Heart left ventricle (tissue), 16 donors: ENCODE measurements around the gene RPA1. TPM values are rescaled to one million over a fixed set of nuclear protein-coding genes. Genes with fewer than 3 reads are reported as not detected.

Source experiments
- ATAC-seq, 4 donors: fragments of 200-7000 bp; cut with Tn5 transposase; one replicate each; pipeline ENCODE4 v1.9.1; 2020 to 2022; ENCODE audit warnings: moderate library complexity in 4 of 4, mild to moderate bottlenecking in 3 of 4, moderate number of reproducible peaks in 1 of 4
- DNase-seq, 5 donors: peaks; one replicate each; pipeline ENCODE4 v3.0.0-alpha.2; 2020
- H3K27ac ChIP-seq, 12 donors: fragments of 200-600 bp; sonication (generic) in 4 of 12; one replicate each; pipeline versions ENCODE4 v1.5.0 to v1.8.0; 2016 to 2022; ENCODE audit warnings: mild to moderate bottlenecking in 2 of 12
- H3K27me3 ChIP-seq, 9 donors: fragments of 200-600 bp; sonication (generic) in 2 of 9; one replicate each; pipeline versions ENCODE4 v1.5.1 to v1.8.0; 2016 to 2022; ENCODE audit warnings: mild to moderate bottlenecking in 3 of 9
- H3K36me3 ChIP-seq, 9 donors: fragments of 200-600 bp; sonication (generic) in 2 of 9; one replicate each; pipeline versions ENCODE4 v1.5.0 to v1.8.0; 2018 to 2022; ENCODE audit warnings: mild to moderate bottlenecking in 2 of 9
- H3K4me1 ChIP-seq, 12 donors: fragments of 200-600 bp; sonication (generic) in 4 of 12; one replicate each; pipeline versions ENCODE4 v1.5.0 to v1.8.0; 2016 to 2022; ENCODE audit warnings: mild to moderate bottlenecking in 3 of 12
- H3K4me3 ChIP-seq, 12 donors: fragments of 200-600 bp; sonication (generic) in 4 of 12; one replicate each; pipeline versions ENCODE4 v1.5.0 to v1.8.0; 2017 to 2022; ENCODE audit warnings: mild to moderate bottlenecking in 9 of 12, moderate library complexity in 4 of 12
- H3K9me3 ChIP-seq, 12 donors: fragments of 200-600 bp; sonication (generic) in 4 of 12; one replicate each; pipeline versions ENCODE4 v1.5.0 to v1.8.0; 2016 to 2022; ENCODE audit warnings: mild to moderate bottlenecking in 1 of 12
- CTCF ChIP-seq, 12 donors: fragments of 200-600 bp; sonication (generic) in 4 of 12; IDR thresholded peaks; one replicate each; pipeline versions ENCODE4 v1.5.0 to v1.8.0; 2018 to 2022; ENCODE audit warnings: antibody characterized with exemption in 12 of 12, mild to moderate bottlenecking in 5 of 12
- POLR2A ChIP-seq, 2 donors: fragments of 450-650 bp; IDR thresholded peaks; one replicate each; pipeline ENCODE4 v1.6.1; 2017; ENCODE audit warnings: antibody characterized with exemption in 2 of 2, mild to moderate bottlenecking in 2 of 2, moderate library complexity in 2 of 2
- WGBS, 4 donors: extraction: QIAGEN DNeasy Blood & Tissue Kit in 2 of 4; methylation state at CpG; one replicate each; pipeline versions ENCODE4 v1.1.5 to v1.1.7; 2013 to 2018; 5-methylcytosine and 5-hydroxymethylcytosine counted together
- intact Hi-C, 10 donors: fragments of 100-400 bp; cut with DNase I; formaldehyde crosslinking; loops; one replicate each; pipeline versions ENCODE4 v1.11.1 to v1.14.2; 2022
- polyA plus RNA-seq, 2 donors: library from polyadenylated mRNA; stranded (reverse); fragments of 200-250 nt; gene quantifications; one replicate each; pipeline ENCODE4 v1.2.3, GENCODE V29; 2013
- total RNA-seq, 9 donors: library from RNA; depleted of rRNA in 2 of 9; stranded (reverse); fragments of >200 nt in 2 of 9; fragmentation: NEBNext Ultra II Directional in 3 of 9; extraction: Animal tissue kit (Norgen Biotek cat#: 25700) in 3 of 9; gene quantifications; one replicate each; pipeline versions ENCODE4 v1.1.0 to v1.2.4, GENCODE V29; 2016 to 2023
- donor health status: ischemic (EF 13 %, LVEDD 7.1; RV severe dilation, severe dysfunction).
- donor health status: healthy with polysubstance abuse.
- donor health status: DM: no; HTN: yes; CAD: no.
- donor health status: DM: no; HTN: no; CAD: no.
- donor health status: ischemic (EF 25% LVEDD 6.9; RV normal size, moderate dysfunction).
- donor health status: ischemic (EF 25% LVEDD 5.7; RV mildly dilated, moderate dysfunction).
- donor health status: healthy.
- donor health status: DM: yes; HTN: yes; CAD: no.
- donor health status: ischemic (EF 35%, LVEDD 5.7; RV mildly dilated, moderate dysfunction).
- donor health status: nonischemic (EF 11% LVEDD 7.7; RV severe dilation, severe dysfunction).
- donor health status: DM: yes; HTN: yes; CAD: no.
- donor health status: PGD.
- donor health status: ischemic (EF 29% LVEDD 5.4; RV normal size, mild dysfunction).
- donor health status: nonischemic (EF 23%, LVEDD 6.1; RV moderate dilation, normal function).

The RPA1 gene
- total and polyA plus RNA-seq, 11 donors = 10.4 to 87.4 (median 57.3) TPM

GRCh38 chr17:1800712-1801111 is 29.1 kb upstream of the RPA1 start:
- Histone ChIP-seq H3K36me3 (peaks cover 0 to 54% (median 32%) of the 10 kb centered on the region in 9 donors), H3K9me3 (no peaks in the 10 kb centered on the region), H3K4me3 (no peak overlapping the region), H3K27me3 (no peaks in the 10 kb centered on the region), H3K27ac (peak overlapping the region in 11 of 12 donors; percentile 3 to 89 (median 61)), H3K4me1 (peaks cover 0 to 34% (median 15%) of the 10 kb centered on the region in 12 donors)
- ATAC-seq = no peak
- no peak for DNase-seq
- TF ChIP-seq POLR2A (IDR thresholded peaks at IDR 0.05) (no peak), CTCF (IDR thresholded peaks at IDR 0.05) (no peak)
- WGBS, 4 donors = 76 to 88% (median 79%) methylated on average over 4 of the region's 4 CpGs
- intact Hi-C loops = no loop called here

- Histone ChIP-seq H3K4me1 (peaks cover 0 to 25% (median 6%) of the 10 kb centered on the region in 12 donors), H3K36me3 (peaks cover 0 to 60% (median 35%) of the 10 kb centered on the region in 9 donors), H3K4me3 (no peak overlapping the region), H3K9me3 (no peaks in the 10 kb centered on the region), H3K27ac (no peak overlapping the region), H3K27me3 (no peaks in the 10 kb centered on the region)
- TF ChIP-seq POLR2A (IDR thresholded peaks at IDR 0.05) (no peak), CTCF (IDR thresholded peaks at IDR 0.05) (no peak)
- no peak for ATAC-seq
- WGBS, 4 donors = 91 to 100% (median 97%) methylated on average over 1 of the region's 1 CpG
- no peak for DNase-seq
- intact Hi-C loops = no loop called here
Observed at GRCh38 chr17:1802429-1802828, 27.4 kb upstream of the RPA1 start.

- no peak for TF ChIP-seq CTCF (IDR thresholded peaks at IDR 0.05)
- no peak for TF ChIP-seq POLR2A (IDR thresholded peaks at IDR 0.05)
- ATAC-seq (no peak), DNase-seq (no peak)
- no peaks in the 10 kb centered on the region for H3K9me3 ChIP-seq
- H3K36me3 ChIP-seq = peaks cover 0 to 64% (median 35%) of the 10 kb centered on the region in 9 donors
- intact Hi-C loops = no loop called here
- H3K4me3 ChIP-seq = no peak overlapping the region
- H3K4me1 ChIP-seq = peaks cover 0 to 17% (median 5%) of the 10 kb centered on the region in 12 donors
- 87 to 95% (median 91%) methylated on average over 6 of the region's 6 CpGs for WGBS, 4 donors
- no peaks in the 10 kb centered on the region for H3K27me3 ChIP-seq
- H3K27ac ChIP-seq = no peak overlapping the region
Observed at GRCh38 chr17:1803280-1803679, 26.5 kb upstream of the RPA1 start.

GRCh38 chr17:1807890-1808289 is 21.9 kb upstream of the RPA1 start:
- H3K27ac ChIP-seq = no peak overlapping the region
- no peak for ATAC-seq
- peaks cover 0 to 67% (median 36%) of the 10 kb centered on the region in 9 donors for H3K36me3 ChIP-seq
- 93 to 96% (median 94%) methylated on average over 6 of the region's 6 CpGs for WGBS, 4 donors
- H3K4me3 ChIP-seq = no peak overlapping the region
- intact Hi-C loops = no loop called here
- H3K4me1 ChIP-seq = no peaks in the 10 kb centered on the region
- no peak for TF ChIP-seq POLR2A (IDR thresholded peaks at IDR 0.05)
- no peak for TF ChIP-seq CTCF (IDR thresholded peaks at IDR 0.05)
- no peak for DNase-seq
- no peaks in the 10 kb centered on the region for H3K27me3 ChIP-seq
- H3K9me3 ChIP-seq = no peaks in the 10 kb centered on the region
